HG03159 (cell line): ENCODE data around the gene RNU5B-1.
A peak's percentile ranks its signal among the peaks of the same experiment; 100 is the strongest.
"Not testable (repeated sequence)": the region's sequence is repeated elsewhere in the genome, so short reads cannot be mapped to it uniquely, and the experiment has no call there.

Experiments used
- ATAC-seq: cut with Tn5 transposase; IDR thresholded peaks from one replicate; pipeline ENCODE4 v1.9.1; 2021; ENCODE audit warnings: mild to moderate bottlenecking, moderate library complexity; ENCODE audit not compliant: unreplicated experiment

Gene RNU5B-1

DNA sequence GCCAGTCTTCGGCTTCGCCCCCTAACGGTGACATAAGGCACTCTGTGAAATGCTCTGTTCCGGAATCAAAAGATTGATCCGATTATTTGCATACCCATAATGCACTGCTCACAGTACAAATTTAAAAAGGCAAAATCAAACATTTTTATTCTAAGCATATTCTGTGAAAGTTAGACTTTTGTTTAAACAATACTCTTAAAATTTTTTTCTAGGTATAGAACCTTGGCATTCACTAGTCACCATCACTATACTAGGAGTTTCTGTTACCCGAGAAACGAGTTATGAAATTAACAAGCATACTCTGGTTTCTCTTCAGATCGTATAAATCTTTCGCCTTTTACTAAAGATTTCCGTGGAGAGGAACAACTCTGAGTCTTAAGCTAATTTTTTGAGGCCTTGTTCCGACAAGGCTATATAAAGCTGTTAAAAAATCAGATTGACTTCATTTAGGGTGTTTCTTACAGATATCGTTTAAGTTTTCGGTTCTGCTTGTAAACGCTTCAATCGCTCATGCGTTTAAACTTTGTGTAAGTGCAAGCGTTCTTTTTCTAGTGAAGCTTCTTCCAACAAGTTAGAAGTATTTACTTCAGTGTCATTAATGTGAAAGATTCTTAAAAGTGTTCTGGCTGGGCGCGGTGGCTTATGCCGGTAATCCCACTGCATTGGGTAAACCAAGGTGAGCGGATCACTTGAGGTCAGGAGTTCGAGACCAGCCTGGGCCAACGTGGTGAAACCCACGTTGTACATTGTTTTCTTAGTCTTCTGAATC, at the start of gene RNU5B-1:
Gene RNU5B-1, plus strand, starts transcription at position 297 of the 769 bp plus-strand sequence.
- peak; percentile 64 for ATAC-seq

DNA sequence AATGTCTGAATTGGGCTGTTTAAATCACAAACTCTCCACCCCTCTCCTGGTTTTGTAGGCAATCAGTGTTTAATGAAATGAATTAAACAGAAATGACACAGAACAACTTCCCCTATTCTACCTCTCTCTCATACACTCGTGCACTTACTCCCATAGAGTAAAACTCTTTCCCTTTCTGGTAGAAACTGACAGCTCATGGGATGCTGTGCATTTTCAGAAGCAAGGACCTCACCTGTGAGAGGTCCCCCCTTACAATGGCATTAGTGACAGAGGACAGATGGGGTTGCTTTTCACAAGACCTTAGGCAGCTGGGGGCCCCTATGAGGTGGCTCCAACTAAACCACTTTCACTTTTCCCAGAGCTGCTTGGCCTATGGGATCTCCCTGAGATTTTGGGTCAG, 49.7 kb upstream of the RNU5B-1 start:
- no peak for ATAC-seq

DNA sequence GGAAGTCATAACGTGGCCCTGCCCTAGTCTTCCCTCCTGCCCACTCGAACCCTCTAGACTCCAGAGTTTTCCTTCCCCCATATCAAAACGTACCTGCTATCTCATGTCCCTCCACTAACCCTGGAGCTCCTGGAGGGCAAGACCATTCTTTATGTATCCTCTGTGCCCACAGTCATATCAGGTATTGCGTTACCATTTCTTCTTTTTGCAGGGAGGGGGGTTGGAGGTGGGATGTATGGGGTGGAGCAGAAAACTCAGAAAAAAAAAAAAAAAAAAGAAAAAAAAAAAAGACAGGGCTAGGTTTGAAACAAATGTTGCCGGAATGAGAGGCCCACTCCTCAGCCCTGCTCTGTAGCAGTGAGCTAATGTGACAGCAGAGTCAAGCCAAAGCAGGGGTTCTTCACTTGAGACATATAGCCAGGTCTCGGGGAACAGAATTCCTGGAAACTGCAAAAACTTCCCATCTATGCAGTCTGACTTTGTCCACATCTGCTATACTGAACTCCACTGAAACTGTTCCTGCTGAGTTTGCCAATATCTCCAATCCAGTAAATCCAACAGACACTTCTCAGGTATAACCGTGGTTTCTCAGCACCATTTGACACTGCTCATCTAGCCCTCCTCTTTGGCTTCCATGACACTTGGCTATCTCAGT, 48.9 kb upstream of the RNU5B-1 start:
- ATAC-seq = no peak

DNA sequence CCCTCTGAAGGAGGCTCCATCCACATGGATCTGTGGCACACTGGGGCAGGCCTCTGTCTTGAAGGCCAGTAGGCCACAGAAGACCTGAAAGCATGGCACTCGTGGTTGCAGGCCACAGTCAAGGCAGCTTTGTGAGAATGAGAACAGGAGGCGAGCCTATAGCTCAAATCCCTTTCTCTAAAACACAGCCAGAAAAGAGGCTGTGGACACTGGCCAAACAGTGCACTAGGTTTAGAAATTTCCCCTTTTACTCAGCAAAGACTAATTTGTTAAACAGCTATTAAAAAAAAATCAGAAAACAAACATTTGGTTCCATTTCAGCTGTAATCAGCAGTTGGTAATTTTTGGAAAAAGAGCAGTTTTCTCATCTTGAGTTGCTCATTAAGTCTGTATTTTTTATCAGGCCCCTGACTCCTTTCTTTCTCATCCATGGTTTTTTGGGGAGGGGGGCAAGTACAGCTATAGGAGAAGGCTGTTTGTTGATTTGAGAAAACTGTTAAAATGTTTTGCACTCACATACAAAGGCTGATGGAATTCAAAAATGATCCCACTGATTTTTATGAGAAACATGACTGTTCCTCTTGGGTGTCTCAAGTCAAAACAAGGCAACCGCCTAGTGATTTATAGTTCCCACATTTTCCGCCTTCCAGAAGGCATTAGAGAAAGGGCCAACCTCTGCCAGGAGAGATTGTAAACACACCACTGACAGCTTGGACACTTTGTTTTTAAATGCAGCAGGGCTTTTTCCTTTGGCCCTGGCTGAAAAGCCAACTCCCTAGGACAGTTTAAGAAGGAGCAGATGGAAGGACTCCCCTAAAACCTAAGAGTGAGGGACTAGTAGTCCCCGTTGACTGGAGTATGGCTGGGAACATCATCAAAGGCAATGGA, 45.9 kb upstream of the RNU5B-1 start:
- ATAC-seq = no peak

DNA sequence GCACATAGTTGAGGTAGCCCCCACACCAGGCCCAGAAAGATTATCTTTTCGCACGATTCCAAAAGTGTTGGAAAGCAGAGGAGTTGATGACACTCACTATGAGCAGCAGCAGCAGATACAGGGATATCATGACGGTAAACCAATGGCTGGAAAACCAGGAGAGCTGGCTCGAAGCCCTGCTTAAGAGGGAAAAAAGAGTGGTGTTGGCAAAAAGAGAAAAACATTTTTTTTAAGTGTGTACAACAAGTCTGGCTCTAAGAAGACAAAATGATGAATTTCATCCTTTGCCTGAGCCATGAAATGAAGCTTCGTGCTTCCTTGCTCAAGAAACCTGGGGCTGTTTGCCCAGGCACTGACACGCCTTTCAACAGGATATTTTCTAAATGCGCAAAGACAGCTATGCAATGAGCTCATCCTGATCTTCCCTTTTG, 45.1 kb upstream of the RNU5B-1 start:
- no peak for ATAC-seq

DNA sequence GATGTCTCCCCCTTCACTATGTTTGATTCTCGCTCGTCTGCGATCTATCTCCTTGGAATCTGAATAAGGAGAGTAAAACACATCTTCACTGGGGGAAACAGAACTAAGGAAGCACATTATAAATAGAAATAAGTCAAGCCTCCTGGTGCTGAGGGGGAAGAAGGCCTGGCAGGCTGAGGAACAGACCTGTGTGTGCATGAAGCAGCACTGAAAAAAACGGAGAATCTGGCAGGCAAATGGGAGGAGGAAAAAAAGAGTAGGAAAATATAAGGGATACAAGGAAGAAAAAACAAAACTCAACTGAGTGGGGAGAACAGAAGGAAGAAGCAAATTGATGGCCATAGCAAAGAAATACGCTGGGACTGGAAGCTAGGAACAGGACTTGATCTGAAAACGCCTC, 43.5 kb upstream of the RNU5B-1 start:
- no peak for ATAC-seq

DNA sequence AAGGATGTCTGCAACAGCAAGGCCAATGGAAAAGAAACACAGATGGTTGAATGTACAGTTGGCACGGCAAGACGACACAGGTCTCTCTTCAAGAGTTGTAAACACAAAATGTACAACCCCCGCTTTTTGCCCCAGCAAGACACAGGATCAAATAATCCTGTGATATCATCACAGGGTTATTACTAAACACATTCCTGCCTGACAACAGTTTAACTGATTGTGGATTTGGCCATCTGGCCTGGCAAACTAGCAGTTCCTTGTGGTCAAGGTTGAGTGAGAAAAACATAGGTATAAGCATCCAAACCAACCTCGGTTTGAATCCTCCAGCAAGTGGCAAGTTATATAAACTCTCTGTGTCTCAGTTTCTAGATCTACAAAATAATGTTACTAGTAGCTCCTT, 41.2 kb upstream of the RNU5B-1 start:
- ATAC-seq = no peak

DNA sequence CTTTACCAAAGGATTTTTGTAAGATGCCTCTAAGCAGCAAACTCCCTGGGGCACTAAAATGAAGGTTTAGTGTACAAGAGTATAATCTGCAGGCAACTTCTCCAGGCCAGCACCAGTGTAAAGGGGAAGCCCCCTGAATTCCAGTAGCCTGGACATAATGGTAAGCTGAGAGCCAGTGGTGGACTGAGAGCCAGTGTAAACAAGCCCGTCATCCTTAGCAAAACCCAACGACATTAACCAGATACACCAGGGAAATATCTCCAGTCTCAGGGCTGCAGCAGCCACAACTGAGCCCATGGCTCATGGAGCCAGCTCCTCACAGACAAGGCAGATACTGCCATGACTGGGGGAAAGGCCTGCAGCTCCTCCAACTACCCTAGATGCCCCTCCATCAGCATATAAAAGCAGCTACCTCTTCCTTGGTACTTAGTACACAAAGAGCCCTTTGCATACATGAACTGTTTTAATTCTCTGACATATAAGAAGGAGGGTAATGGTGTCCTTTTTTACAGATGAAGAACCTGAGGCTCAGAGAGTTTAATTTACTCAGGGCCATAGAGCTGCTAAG, 39.5 kb upstream of the RNU5B-1 start:
- ATAC-seq = no peak

DNA sequence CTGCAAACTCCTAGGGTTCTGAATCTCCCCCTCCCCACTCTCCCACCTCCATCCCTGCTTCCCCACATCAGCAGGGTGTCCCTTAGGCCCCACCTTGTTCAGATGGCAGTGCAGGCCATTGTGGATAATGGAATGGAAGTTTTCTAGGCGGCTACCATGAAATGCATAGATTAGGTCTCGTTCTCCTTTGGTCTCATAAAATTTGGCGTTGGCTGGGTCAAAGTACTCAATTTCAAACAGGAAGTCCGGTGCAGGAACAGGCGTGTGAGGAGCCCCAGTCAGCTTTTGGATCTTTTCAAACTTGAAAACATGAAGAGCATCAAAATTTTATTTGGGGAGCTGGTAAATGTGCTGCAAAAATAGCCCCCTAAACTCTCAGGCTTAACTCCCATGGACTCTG, 38.0 kb upstream of the RNU5B-1 start:
- ATAC-seq = no peak

DNA sequence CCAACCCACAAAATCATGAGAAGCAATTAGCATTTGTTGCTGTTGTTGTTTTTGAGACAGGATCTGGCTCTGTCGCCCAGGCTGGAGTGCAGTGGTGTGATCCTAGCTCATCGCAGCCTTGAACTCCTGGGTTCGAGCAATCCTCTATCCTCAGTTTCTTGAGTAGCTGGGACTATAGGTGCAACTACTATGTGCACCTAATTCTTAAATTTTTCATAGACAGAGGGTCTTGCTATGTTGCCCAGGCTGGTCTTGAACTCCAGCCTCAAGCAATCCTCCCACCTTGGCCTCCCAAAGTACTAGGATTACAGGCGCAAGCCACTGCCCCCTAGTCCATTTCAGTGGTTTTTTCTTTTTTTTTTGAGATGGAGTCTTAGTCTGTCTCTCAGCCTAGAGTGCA, 36.1 kb upstream of the RNU5B-1 start:
- no peak for ATAC-seq

DNA sequence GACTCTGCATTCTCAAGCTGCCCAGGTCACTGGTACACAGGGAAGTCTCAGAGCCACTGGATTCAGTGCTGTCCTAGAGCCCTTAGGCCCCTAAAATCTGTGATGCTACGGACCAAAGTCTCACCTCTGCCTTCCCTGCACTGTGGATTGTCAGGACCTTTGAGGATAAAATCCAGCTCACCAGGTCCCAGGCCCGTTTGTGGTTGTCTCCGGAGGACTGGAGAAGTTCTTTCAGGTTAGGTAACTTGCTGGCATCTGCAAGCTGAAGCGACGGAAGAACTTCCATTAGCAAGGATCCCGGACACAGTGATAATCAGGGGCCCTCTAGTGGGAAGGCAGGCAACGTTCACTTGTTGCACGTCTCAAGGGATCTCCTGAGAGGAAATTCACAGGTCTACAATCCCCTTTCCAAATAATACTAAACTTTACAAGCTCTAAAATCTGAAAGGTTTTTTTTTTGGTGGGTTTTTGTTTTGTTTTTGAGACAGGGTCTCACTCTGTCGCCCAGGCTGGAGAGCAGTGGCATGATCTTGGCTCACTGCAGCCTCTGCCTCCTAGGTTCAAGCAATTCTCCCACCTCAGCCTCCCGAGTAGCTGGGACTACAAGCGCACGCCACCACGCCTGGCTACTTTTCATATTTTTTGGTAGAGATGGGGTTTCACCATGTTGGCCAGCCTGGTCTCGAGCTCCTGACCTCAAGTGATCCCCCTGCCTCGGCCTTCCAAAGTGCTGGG, 33.5 kb upstream of the RNU5B-1 start:
- ATAC-seq = not testable (repeated sequence)

DNA sequence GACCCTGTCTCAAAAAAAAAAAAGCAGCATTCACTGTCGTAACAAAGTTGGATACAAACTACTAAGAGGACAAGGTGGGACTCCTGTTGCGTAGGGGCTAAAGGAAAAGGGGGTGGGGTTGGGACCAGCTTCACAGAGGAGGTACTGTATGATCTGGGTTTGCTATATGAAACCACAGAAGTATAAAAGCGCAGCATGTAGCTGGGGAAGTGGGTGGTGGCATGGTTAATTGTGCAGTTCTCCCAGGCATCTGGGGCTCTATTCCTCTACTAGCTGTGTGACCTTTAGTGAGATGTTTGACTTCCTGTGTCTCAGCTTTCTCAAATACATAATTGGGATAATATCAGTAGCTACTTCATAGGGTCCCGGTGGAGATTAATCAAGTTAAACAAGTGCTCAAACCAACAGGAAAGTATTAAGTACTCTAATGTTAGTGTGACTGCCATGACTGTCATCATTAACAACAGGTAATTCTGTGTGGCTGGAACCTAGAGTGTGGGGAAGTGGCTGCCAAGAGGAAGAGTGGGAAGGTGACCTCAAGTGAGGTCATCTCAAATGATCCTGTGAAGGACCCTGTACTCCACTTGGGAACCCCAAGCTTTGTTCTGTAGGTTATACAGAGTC, 29.3 kb upstream of the RNU5B-1 start:
- ATAC-seq = no peak

DNA sequence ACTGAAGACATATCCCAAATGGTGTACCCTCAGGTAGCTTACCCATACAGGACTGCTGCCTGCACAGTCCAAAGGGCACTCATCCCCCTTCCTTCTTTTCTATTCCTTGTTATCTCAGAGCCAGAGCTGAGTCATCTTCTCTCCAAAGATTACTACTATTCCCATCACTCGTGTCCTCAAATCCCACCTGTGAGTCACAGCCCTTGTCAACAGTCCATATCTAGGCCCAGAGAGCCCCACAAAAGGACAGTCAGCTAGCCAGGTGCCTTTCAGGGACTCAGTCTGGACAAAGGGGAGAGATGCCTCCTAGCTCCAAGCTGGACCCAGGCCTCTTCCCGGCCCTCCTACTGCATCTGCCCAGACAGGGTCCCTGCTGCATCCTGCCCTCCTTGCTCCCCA, 28.8 kb upstream of the RNU5B-1 start:
- ATAC-seq = no peak

DNA sequence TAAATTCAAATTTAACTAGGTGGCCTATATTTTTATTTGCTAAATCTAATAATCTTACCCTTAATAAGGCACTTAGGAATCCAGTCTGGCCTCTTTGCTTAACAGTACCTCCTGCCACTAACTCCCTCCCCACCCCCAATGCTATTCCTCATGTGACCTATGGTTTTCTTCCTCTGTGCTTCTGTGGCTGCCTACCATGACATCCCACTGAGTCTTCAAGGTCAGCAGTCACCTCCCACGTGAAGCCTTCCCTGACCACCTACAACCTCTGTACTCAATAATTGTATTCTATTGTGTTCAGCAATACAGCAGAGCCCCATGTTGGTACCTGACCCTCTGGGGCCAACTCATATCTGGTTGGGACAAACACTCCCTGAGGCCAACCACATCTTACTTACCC, 27.5 kb upstream of the RNU5B-1 start:
- ATAC-seq = no peak

DNA sequence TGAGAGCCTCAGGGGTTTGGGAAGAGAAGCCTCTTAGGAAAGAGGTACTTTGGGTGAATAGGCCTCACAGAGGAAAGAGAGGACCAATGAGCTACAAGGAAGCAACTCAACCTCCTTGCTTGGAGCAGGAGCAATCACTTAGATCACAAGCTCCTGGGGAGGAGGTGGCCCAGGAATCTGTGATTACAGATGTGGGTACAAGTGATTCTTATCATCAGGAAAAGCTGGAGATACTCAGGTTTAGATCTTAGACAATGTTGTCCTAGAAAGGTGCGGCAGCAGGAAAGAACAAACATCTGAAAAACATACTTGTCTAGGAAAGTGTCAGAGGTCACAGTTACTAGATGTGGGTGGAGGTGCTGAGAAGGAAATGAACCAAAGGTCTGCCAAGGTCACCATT, 26.0 kb upstream of the RNU5B-1 start:
- ATAC-seq = no peak

DNA sequence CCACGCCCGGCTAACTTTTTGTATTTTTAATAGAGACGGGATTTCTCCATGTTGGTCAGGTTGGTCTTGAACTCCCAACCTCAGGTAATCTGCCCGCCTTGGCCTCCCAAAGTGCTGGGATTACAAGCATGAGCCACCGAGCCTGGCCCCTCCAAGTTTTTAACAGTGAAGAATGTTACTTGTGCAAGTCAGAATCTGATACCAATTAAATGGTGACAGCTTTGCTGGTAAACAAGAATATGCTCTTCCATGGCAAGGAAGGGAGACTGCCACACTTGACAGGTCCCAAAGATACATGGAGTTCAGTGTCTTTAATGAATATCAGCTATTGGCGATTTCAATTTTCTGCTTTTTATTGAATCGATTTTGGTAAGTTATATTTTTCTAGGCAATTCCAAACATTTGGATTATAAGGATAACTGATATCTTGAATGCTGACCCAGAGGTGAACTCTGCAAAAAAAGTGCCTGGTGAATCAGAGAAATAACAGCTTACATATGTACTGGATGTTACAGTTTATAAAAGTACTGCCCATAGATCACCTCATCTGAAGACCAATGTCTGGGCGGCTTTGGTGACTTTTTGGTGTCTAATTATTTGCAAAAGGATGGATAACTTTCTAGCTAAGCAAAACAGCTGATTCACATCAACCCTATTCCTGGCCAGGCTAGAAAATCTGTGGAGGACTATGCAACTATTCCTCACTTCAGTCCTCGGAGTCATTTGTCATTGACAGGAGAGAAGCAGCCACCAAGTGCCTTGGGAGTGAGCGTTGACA, 19.0 kb upstream of the RNU5B-1 start:
- no peak for ATAC-seq

DNA sequence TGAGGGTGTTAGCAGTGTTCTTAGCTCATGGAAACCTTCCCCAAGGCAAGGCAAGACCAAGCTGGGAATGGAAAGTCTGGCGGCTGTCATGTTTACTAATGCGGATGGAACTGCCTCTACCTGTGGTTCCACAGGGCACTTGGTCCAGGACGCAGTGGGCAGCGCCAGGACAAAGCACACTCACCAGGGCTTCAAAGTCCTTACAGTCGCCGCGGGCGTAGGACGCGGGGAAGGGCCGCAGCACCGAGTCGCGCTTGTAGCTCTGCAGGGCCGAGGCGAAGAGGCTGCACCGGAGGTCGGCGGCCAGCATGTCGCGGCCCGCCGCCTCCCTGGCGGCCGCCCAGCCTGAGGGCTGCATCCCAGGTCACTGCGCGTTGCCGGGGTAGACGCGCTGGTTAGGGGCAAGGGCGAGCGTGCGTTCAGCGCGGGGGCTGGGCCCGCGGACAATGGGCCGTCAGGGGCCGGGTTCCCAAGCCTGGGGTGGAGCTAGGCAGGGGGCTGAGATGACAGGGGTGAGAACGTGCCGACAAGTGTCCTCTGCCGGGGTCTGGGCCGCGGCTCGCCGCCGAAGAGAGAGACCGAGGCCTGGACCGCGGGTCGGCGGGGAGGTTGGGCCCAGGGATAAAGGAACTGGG, 18.3 kb upstream of the RNU5B-1 start:
- peak; percentile 22 for ATAC-seq

DNA sequence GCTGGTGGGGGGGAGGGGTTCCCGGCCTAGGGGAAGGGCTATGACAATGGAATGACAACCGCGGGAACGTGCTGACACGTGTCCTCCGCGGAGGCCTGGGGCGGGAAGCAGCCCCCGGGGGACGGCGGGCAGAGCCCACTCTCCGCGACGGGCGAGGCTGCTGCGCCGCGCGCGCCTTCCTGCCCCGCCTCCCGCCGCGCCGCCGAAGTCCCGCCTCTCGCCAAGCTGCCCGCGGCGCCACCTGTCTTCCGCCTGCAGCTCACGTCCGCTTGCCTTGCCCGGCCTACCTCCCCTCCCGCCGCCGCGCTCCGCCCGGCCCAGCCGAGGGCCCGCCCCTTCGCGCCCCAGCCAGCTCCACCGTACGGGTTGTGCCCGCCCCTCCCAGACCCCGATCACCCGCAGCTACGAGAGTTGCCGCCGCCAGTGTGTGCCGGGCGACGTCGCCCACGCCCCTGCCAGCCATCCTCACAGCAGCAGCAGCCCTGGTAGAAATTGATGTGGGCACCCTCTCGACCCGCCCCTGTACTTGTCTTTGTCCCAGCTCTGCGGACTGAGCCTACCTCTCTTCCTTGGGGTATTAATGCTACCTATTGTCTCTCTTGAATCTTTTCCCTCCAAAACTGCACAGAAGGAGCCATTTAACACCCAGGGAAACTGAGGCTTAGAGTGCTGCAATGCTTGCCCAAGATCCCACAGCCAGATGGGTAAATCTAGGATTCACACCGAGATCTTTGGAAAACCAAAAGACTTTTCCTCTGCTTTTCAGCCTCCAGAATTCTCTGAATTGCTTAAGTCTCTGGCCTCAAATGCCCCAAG, 17.6 kb upstream of the RNU5B-1 start, which contains the start of gene PARP16:
Gene PARP16, minus strand, starts transcription at position 180 of the 816 bp plus-strand sequence. CDS start 457 bp downstream, outside the sequence.
- ATAC-seq = peak; percentile 88
